HEK293 (cell line): Measurements from ENCODE around the gene LDLRAD3.

Experiments used
- BCL11A ChIP-seq: fragments of 450-650 bp; formaldehyde crosslinking; IDR thresholded peaks from 2 replicates; pipeline ENCODE4 v1.5.1; 2016; ENCODE audit warnings: low read depth, missing biosample characterization, missing genetic modification characterization
- SP7 ChIP-seq: fragments of 450-650 bp; formaldehyde crosslinking; IDR thresholded peaks from 2 replicates; pipeline ENCODE4 v1.5.1; 2016; ENCODE audit warnings: missing biosample characterization, missing genetic modification characterization
- YY1 ChIP-seq: fragments of 450-650 bp; formaldehyde crosslinking; IDR thresholded peaks from 2 replicates; pipeline ENCODE4 v1.5.1; 2018; ENCODE audit warnings: missing biosample characterization, missing genetic modification characterization
- ZNF121 ChIP-seq: fragments of 450-650 bp; formaldehyde crosslinking; IDR thresholded peaks from 2 replicates; pipeline ENCODE4 v1.5.1; 2016; ENCODE audit warnings: missing biosample characterization, missing genetic modification characterization
- ZNF530 ChIP-seq: fragments of 450-650 bp; formaldehyde crosslinking; IDR thresholded peaks from 2 replicates; pipeline ENCODE4 v1.5.1; 2016; ENCODE audit warnings: low read depth, missing biosample characterization, missing genetic modification characterization

- TF ChIP-seq YY1 (tag by site-specific recombination) (no peak), SP7 (tag by site-specific recombination) (no peak), BCL11A (tag by site-specific recombination) (no peak), ZNF530 (tag by site-specific recombination) (no peak), ZNF121 (no peak)
Observed at GRCh38 chr11:36280531-36280930, 336.7 kb downstream of the LDLRAD3 start.
